Measurements from ENCODE around the gene NAMPT. TPM values are rescaled to one million over a fixed set of nuclear protein-coding genes. Genes with fewer than 3 reads are reported as not detected.

The NAMPT gene
- 146 to 178 TPM (median 158 TPM) in 5 replicates for total RNA-seq (2022; extraction: Qiagen RNA extraction)

GRCh38 chr7:106284714-106285050 is at the start of gene NAMPT:
Gene NAMPT, minus strand, starts transcription at chr7:106284983. Its CDS starts 99 bp downstream, at chr7:106284884.

Other genes with a start within 250 kb of the NAMPT start
- 77.1 to 92.7 TPM (median 87.8 TPM) in 5 replicates for gene SYPL1, start 172.7 kb downstream of the NAMPT start, total RNA-seq (2022; extraction: Qiagen RNA extraction)